AG10803 (cell line): ENCODE measurements around the gene RPS14.

Experiments used
- DNase-seq: peaks from one replicate; pipeline ENCODE4 v3.0.0; 2010; ENCODE audit warnings: low read depth
- H3K4me3 ChIP-seq: 2 replicates; pipeline ENCODE4 v1.5.1; 2011; ENCODE audit warnings: mild to moderate bottlenecking, low read length, control low read depth
- CTCF ChIP-seq: conservative IDR thresholded peaks from 2 replicates; pipeline ENCODE4 v1.5.1; 2011; ENCODE audit warnings: mild to moderate bottlenecking, low read length, control low read depth, inconsistent platforms

RPS14 gene

GRCh38 chr5:150393096-150393645, 56.4 kb downstream of the RPS14 start:
- no peak for TF ChIP-seq CTCF
- DNase-seq = no peak
- H3K4me3 ChIP-seq = no peak overlapping the region

GRCh38 chr5:150392680-150393079, 56.9 kb downstream of the RPS14 start:
- no peak overlapping the region for H3K4me3 ChIP-seq
- TF ChIP-seq CTCF = no peak
- no peak for DNase-seq
